HepG2 (cell line): Measurements from ENCODE around the gene PYGO2. TPM values are rescaled to one million over a fixed set of nuclear protein-coding genes. Genes with fewer than 3 reads are reported as not detected.

Source experiments
- AKAP8 ChIP-seq: sonication (generic); formaldehyde crosslinking; IDR thresholded peaks from 2 replicates; pipeline ENCODE4 v1.5.1; 2020; ENCODE audit warnings: mild to moderate bottlenecking, missing genetic modification reagents
- ATF7-NPFF ChIP-seq: sonication (generic); formaldehyde crosslinking; IDR thresholded peaks from 2 replicates; pipeline ENCODE4 v1.8.1; 2023; ENCODE audit warnings: mild to moderate bottlenecking, low read depth, missing genetic modification reagents, moderate library complexity
- CCAR2 ChIP-seq: fragments of 200-400 bp; formaldehyde crosslinking; optimal IDR thresholded peaks from 2 replicates; pipeline ENCODE3; 2018; ENCODE audit warnings: low read depth, mild to moderate bottlenecking, low read length, moderate library complexity
- EP300 ChIP-seq, 3 experiments: sonication (generic) in 1 of 3; formaldehyde crosslinking in 1 of 3; IDR thresholded peaks; 2 replicates each; pipeline versions ENCODE4 v1.5.1 to v1.6.1; 2011 to 2020; ENCODE audit warnings: low read depth in 2 of 3, low read length in 2 of 3, borderline replicate concordance in 1 of 3, improper control_type of control experiment in 1 of 3, mild to moderate bottlenecking in 1 of 3, missing genetic modification reagents in 1 of 3, moderate library complexity in 1 of 3
- GATAD2A ChIP-seq: IDR thresholded peaks from 2 replicates; pipeline ENCODE4 v1.6.1; 2016
- HNRNPL ChIP-seq: fragments of 200-400 bp; formaldehyde crosslinking; IDR thresholded peaks from 2 replicates; pipeline ENCODE4 v1.6.1; 2017; ENCODE audit warnings: mild to moderate bottlenecking, low read depth, low read length
- HOXD1 ChIP-seq: sonication (generic); formaldehyde crosslinking; IDR thresholded peaks from 2 replicates; pipeline ENCODE4 v1.5.0; 2020; ENCODE audit warnings: missing genetic modification reagents
- IKZF4 ChIP-seq: sonication (generic); formaldehyde crosslinking; IDR thresholded peaks from 2 replicates; pipeline ENCODE4 v1.5.1; 2020; ENCODE audit warnings: borderline replicate concordance, mild to moderate bottlenecking, low read depth, missing genetic modification reagents; ENCODE audit errors: not compliant biosample characterization
- KAT2B ChIP-seq: fragments of 150-350 bp; IDR thresholded peaks from 2 replicates; pipeline ENCODE4 v1.6.1; 2014; ENCODE audit warnings: low read depth, low read length, borderline replicate concordance
- MTA1 ChIP-seq: sonication (generic); formaldehyde crosslinking; IDR thresholded peaks from 2 replicates; pipeline ENCODE4 v1.4.0; 2020; ENCODE audit warnings: missing genetic modification reagents, mild to moderate bottlenecking, borderline replicate concordance
- PPARG ChIP-seq: conservative IDR thresholded peaks from 2 replicates; pipeline ENCODE4 v1.6.1; 2016; ENCODE audit warnings: missing biosample characterization, missing genetic modification reagents
- RBM39 ChIP-seq: fragments of 200-400 bp; formaldehyde crosslinking; IDR thresholded peaks from one replicate; pipeline ENCODE4 v1.6.1; 2018; ENCODE audit warnings: antibody characterized with exemption, mild to moderate bottlenecking, low read depth, low read length; ENCODE audit not compliant: poor library complexity, severe bottlenecking
- RXRB ChIP-seq: IDR thresholded peaks from 2 replicates; pipeline ENCODE4 v1.6.1; 2016; ENCODE audit warnings: borderline replicate concordance, missing genetic modification reagents, missing compliant biosample characterization
- SIN3A ChIP-seq: IDR thresholded peaks from 2 replicates; pipeline ENCODE4 v1.6.1; 2011; ENCODE audit warnings: low read depth, mild to moderate bottlenecking, control low read depth, low read length, borderline replicate concordance
- SOX13 ChIP-seq, 3 experiments: fragments of 450-650 bp in 1 of 3; sonication (generic) in 1 of 3; formaldehyde crosslinking in 1 of 3; IDR thresholded peaks in 2 of 3; conservative IDR thresholded peaks in 1 of 3; 2 replicates each; pipeline versions ENCODE4 v1.5.0 to v1.6.1; 2016 to 2020; ENCODE audit warnings: antibody characterized with exemption in 1 of 3, mild to moderate bottlenecking in 1 of 3, missing compliant biosample characterization in 1 of 3, missing genetic modification reagents in 1 of 3, moderate library complexity in 1 of 3
- SP5 ChIP-seq: IDR thresholded peaks from 2 replicates; pipeline ENCODE4 v1.6.1; 2016; ENCODE audit warnings: low read depth, borderline replicate concordance
- THAP11 ChIP-seq: IDR thresholded peaks from 2 replicates; pipeline ENCODE4 v1.6.1; 2016; ENCODE audit warnings: missing biosample characterization, missing genetic modification reagents
- ZNF557 ChIP-seq: sonication (generic); formaldehyde crosslinking; IDR thresholded peaks from 2 replicates; pipeline ENCODE4 v1.4.0; 2020; ENCODE audit warnings: missing genetic modification reagents
- polyA plus RNA-seq, 8 experiments: library from polyadenylated mRNA; depleted of rRNA in 3 of 8; stranded (reverse) in 7 of 8; unstranded in 1 of 8; fragments of >200 nt; fragmentation: Illumina TruSeq in 4 of 8; extraction: Trizol in 4 of 8; gene quantifications; 2 replicates each; pipeline versions ENCODE4 v1.2.1 to v1.2.3, GENCODE V29; 2011 to 2016; ENCODE audit warnings: low read depth in 4 of 8, missing spikeins in 1 of 8, mixed read lengths in 1 of 8; ENCODE audit not compliant: insufficient read depth in 1 of 8
- total RNA-seq, 5 experiments: library from RNA; depleted of rRNA; stranded (reverse); fragments of >200 nt; fragmentation: Illumina TruSeq; extraction: Trizol; gene quantifications; 2 replicates each; pipeline ENCODE4 v1.2.3, GENCODE V29; 2016; ENCODE audit warnings: low read depth in 1 of 5
- TF ChIP-seq, protein P1 (sequence below): sonication (generic); formaldehyde crosslinking; IDR thresholded peaks from 2 replicates; pipeline ENCODE4 v1.4.0; 2020; ENCODE audit warnings: missing genetic modification reagents, borderline replicate concordance
- TF ChIP-seq, protein P2 (sequence below): IDR thresholded peaks from 2 replicates; pipeline ENCODE4 v1.6.1; 2016; ENCODE audit warnings: mild to moderate bottlenecking
- TF ChIP-seq, protein P3 (sequence below): sonication (generic); formaldehyde crosslinking; IDR thresholded peaks from 2 replicates; pipeline ENCODE4 v1.5.0; 2020; ENCODE audit warnings: missing genetic modification reagents

Gene PYGO2
- total and polyA plus RNA-seq, 2 of the 13 experiments (the other 11 are each of a cell fraction or from before 2014, with no cell fraction given), result 20.3 to 21.8 TPM

DNA sequence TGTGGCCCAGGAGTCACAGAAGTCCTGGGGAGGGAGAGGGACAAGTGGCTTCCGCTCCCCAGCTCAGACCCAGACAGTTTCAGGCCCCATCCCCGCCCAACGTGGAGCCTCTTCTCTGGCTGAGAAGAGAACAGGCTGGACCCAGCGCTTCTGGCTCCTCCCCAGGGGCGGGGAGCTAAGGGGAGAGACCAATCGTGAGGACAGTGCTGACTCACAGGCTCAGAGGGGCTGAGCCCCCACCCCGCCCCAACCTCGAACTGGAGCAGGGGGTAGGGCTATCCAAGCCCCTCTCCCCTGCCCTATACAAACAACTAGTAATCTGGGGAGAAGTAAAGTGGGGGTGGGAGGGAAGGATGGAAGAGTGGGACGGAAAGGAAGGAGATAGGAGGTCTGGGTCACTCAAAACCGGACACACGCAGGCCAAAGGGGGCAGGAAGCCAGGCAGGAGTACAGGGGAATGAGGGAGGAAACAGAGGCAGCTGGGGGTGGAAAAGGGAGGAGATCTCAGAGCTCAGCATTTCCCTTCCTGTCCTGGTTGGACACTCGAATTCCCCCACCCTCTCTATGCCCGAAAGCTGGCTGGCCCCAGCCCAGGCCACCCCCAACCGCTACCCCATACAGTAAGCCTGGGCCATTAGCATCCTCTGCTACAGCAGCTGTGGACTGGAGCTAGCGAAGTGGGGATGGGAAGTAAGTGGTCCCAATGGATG is 9.2 kb upstream of the PYGO2 start, which contains the start of gene SHC1 (continued):
- TF ChIP-seq, protein P1, sequence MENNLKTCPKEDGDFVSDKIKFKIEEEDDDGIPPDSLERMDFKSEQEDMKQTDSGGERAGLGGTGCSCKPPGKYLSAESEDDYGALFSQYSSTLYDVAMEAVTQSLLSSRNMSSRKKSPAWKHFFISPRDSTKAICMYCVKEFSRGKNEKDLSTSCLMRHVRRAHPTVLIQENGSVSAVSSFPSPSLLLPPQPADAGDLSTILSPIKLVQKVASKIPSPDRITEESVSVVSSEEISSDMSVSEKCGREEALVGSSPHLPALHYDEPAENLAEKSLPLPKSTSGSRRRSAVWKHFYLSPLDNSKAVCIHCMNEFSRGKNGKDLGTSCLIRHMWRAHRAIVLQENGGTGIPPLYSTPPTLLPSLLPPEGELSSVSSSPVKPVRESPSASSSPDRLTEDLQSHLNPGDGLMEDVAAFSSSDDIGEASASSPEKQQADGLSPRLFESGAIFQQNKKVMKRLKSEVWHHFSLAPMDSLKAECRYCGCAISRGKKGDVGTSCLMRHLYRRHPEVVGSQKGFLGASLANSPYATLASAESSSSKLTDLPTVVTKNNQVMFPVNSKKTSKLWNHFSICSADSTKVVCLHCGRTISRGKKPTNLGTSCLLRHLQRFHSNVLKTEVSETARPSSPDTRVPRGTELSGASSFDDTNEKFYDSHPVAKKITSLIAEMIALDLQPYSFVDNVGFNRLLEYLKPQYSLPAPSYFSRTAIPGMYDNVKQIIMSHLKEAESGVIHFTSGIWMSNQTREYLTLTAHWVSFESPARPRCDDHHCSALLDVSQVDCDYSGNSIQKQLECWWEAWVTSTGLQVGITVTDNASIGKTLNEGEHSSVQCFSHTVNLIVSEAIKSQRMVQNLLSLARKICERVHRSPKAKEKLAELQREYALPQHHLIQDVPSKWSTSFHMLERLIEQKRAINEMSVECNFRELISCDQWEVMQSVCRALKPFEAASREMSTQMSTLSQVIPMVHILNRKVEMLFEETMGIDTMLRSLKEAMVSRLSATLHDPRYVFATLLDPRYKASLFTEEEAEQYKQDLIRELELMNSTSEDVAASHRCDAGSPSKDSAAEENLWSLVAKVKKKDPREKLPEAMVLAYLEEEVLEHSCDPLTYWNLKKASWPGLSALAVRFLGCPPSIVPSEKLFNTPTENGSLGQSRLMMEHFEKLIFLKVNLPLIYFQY (CRISPR knock-in tag), result 0 out of 2 replicates have a peak, but pooled peaks have one; percentile 28
- TF ChIP-seq PPARG (CRISPR knock-in tag) (0 out of 2 replicates have a peak, but pooled peaks have one; percentile 40), SOX13 (IDR thresholded peaks at IDR 0.05) (no peak), SOX13 (CRISPR knock-in tag; conservative IDR thresholded peaks at IDR 0.05 in 1 of 2, IDR thresholded peaks at IDR 0.05 in 1 of 2) (0 out of 4 replicates have a peak, but pooled peaks of 1 of the 2 experiments have one; percentile 12), GATAD2A (CRISPR knock-in tag) (0 out of 2 replicates have a peak, but pooled peaks have one; percentile 32), THAP11 (CRISPR knock-in tag) (peak; percentile 34; the same call in 1 of the 2 replicates), HOXD1 (0 out of 2 replicates have a peak, but pooled peaks have one; percentile 10), CCAR2 (peak; percentile 55), SIN3A (peak; percentile 35; the same call in 1 of the 2 replicates), MTA1 (CRISPR knock-in tag) (no peak), AKAP8 (CRISPR knock-in tag) (0 out of 2 replicates have a peak, but pooled peaks have one; percentile 42), IKZF4 (no peak), SP5 (CRISPR knock-in tag) (peak; percentile 67; the same call in 1 of the 2 replicates), RXRB (peak; percentile 35; the same call in 1 of the 2 replicates), HNRNPL (0 out of 2 replicates have a peak, but pooled peaks have one; percentile 19), EP300 (IDR thresholded peaks at IDR 0.05; ENCODE audit: low read depth in 2 of 2, low read length in 2 of 2) (peak in 1 of 2 experiments; percentile 40; a peak in 1 of 4 replicates), EP300 (CRISPR knock-in tag; IDR thresholded peaks at IDR 0.05; ENCODE audit: borderline replicate concordance) (0 out of 2 replicates have a peak, but pooled peaks have one; percentile 5), ATF7-NPFF (no peak; the same call in 1 of the 2 replicates), ZNF557 (CRISPR knock-in tag) (0 out of 2 replicates have a peak, but pooled peaks have one; percentile 45), RBM39 (no peak), KAT2B (no peak)
- TF ChIP-seq, protein P2, sequence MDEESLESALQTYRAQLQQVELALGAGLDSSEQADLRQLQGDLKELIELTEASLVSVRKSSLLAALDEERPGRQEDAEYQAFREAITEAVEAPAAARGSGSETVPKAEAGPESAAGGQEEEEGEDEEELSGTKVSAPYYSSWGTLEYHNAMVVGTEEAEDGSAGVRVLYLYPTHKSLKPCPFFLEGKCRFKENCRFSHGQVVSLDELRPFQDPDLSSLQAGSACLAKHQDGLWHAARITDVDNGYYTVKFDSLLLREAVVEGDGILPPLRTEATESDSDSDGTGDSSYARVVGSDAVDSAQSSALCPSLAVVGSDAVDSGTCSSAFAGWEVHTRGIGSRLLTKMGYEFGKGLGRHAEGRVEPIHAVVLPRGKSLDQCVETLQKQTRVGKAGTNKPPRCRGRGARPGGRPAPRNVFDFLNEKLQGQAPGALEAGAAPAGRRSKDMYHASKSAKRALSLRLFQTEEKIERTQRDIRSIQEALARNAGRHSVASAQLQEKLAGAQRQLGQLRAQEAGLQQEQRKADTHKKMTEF, result peak; percentile 45; the same call in 1 of the 2 replicates
- TF ChIP-seq, protein P3, sequence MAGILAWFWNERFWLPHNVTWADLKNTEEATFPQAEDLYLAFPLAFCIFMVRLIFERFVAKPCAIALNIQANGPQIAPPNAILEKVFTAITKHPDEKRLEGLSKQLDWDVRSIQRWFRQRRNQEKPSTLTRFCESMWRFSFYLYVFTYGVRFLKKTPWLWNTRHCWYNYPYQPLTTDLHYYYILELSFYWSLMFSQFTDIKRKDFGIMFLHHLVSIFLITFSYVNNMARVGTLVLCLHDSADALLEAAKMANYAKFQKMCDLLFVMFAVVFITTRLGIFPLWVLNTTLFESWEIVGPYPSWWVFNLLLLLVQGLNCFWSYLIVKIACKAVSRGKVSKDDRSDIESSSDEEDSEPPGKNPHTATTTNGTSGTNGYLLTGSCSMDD (CRISPR knock-in tag), result no peak
